ENCODE results near the gene UBAC2.
A peak's percentile ranks its signal among the peaks of the same experiment; 100 is the strongest.

UBAC2 gene

GRCh38 chr13:99165753-99166587, 34.7 kb upstream of the UBAC2 start:
- Mint-ChIP-seq H3K27ac (ENCODE audit: low read depth) (no peak overlapping the region), H3K4me3 (no peak overlapping the region), H3K4me1 (no peaks in the 10 kb centered on the region), H3K9me3 (no peaks in the 10 kb centered on the region), H3K36me3 (ENCODE audit: insufficient read depth) (no peaks in the 10 kb centered on the region), H3K27me3 (peaks cover 5% of the 10 kb centered on the region)
- ATAC-seq (replicated peaks; ENCODE audit: extremely low read depth, poor library complexity, severe bottlenecking) (no peak), DNase-seq (ENCODE audit: low spot score in 2 of 2) (no peak)

- ATAC-seq (replicated peaks; ENCODE audit: extremely low read depth, poor library complexity, severe bottlenecking) (no peak), DNase-seq (ENCODE audit: low spot score in 2 of 2) (no peak)
- H3K36me3 Mint-ChIP-seq (ENCODE audit: insufficient read depth): peaks cover 2% of the 10 kb centered on the region
- H3K27ac Mint-ChIP-seq (ENCODE audit: low read depth): no peak overlapping the region
- no peaks in the 10 kb centered on the region for H3K9me3 Mint-ChIP-seq
- peaks cover 15% of the 10 kb centered on the region for H3K4me1 Mint-ChIP-seq
- H3K4me3 Mint-ChIP-seq: no peak overlapping the region
- no peaks in the 10 kb centered on the region for H3K27me3 Mint-ChIP-seq
Observed at GRCh38 chr13:99172951-99173350, 27.7 kb upstream of the UBAC2 start.

DNA sequence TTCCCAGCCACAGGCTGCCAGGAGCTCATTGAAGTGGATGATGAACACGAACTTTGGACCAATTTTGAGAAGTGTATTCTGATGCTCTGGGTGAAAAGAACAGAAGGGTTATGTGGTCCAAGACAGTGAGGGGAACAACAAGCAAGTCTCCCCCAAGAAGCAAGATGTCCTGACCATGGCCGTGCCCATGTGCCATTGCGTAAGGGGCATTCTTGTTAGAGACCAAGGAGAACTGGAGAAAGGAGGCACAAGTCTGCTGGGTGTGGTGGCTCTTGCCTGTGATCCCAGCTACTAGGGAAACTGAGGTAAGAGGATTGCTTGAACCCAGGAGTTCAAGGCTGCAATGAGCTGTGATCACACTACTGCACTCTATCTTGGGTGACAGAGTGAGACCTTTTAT, 27.0 kb upstream of the UBAC2 start:
- peaks cover 22% of the 10 kb centered on the region for H3K4me1 Mint-ChIP-seq
- H3K9me3 Mint-ChIP-seq: no peaks in the 10 kb centered on the region
- H3K36me3 Mint-ChIP-seq (ENCODE audit: insufficient read depth): peaks cover 5% of the 10 kb centered on the region
- no peak overlapping the region for H3K4me3 Mint-ChIP-seq
- no peak overlapping the region for H3K27ac Mint-ChIP-seq (ENCODE audit: low read depth)
- H3K27me3 Mint-ChIP-seq: no peaks in the 10 kb centered on the region
- DNase-seq (ENCODE audit: low spot score in 2 of 2) (no peak), ATAC-seq (replicated peaks; ENCODE audit: extremely low read depth, poor library complexity, severe bottlenecking) (no peak)

GRCh38 chr13:99174533-99175100, 26.0 kb upstream of the UBAC2 start:
- Mint-ChIP-seq H3K4me3 (no peak overlapping the region), H3K4me1 (peaks cover 32% of the 10 kb centered on the region), H3K9me3 (no peaks in the 10 kb centered on the region), H3K27ac (ENCODE audit: low read depth) (no peak overlapping the region), H3K36me3 (ENCODE audit: insufficient read depth) (peaks cover 5% of the 10 kb centered on the region), H3K27me3 (no peaks in the 10 kb centered on the region)
- ATAC-seq (replicated peaks; ENCODE audit: extremely low read depth, poor library complexity, severe bottlenecking): no peak
- DNase-seq (ENCODE audit: low spot score in 2 of 2): no peak

DNA sequence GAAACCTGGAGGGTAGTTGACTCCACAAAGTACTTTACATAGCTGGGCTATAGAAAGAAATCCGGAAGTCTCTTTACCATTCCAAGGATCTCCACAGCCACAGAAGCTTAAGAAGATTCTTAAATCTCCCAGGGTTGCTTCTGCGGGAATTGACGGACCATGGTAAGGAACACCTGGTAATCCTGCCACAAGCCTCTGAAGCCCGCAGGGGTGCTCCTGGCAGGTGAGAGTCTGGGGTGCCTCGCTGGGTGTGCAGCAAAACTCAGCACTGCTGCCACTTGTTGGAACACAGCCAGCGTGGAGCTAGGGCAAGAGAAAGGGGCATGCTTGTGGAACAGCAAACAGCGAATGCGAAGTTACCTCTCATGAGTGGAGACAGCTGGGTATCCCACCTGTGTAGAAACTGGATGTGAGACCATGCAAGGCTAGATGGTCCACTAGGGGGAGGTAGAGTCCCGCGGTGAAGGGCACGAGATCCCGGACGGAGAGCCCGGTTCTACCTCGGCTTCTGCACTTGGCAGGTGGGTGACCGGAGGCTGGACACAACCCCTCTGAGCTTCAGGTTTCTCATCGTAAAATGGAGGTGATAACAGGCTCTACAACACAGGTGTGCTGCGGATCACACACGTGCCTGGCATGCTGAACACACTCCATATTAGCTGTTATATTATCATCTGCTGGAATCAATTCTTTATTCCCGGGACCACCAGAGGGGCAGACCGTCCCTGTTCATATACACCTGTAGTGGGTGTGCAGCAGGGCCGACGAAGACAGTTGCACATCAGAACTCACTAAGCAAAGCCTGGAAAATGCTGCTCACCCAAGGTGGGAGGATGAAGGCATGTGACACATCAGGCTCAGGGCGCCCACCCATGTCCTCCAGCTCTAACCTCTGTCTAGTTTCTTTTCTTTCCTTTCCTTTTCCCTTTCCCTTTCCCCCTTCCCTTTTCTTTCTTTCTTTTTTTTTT, 24.1 kb upstream of the UBAC2 start:
- ATAC-seq (replicated peaks; ENCODE audit: extremely low read depth, poor library complexity, severe bottlenecking) (peak; percentile 67), DNase-seq (ENCODE audit: low spot score in 2 of 2) (peak; percentile 67 to 73)
- Mint-ChIP-seq H3K9me3 (no peaks in the 10 kb centered on the region), H3K36me3 (ENCODE audit: insufficient read depth) (peaks cover 5% of the 10 kb centered on the region), H3K4me1 (peaks cover 44% of the 10 kb centered on the region), H3K4me3 (peak overlapping the region; percentile 69), H3K27me3 (no peaks in the 10 kb centered on the region), H3K27ac (ENCODE audit: low read depth) (peak overlapping the region; percentile 78)

GRCh38 chr13:99178636-99179035, 22.0 kb upstream of the UBAC2 start:
- Mint-ChIP-seq H3K27ac (ENCODE audit: low read depth) (peak overlapping the region; percentile 77), H3K4me1 (peaks cover 44% of the 10 kb centered on the region), H3K9me3 (no peaks in the 10 kb centered on the region), H3K4me3 (peak overlapping the region; percentile 48), H3K36me3 (ENCODE audit: insufficient read depth) (peaks cover 5% of the 10 kb centered on the region), H3K27me3 (no peaks in the 10 kb centered on the region)
- no peak for DNase-seq (ENCODE audit: low spot score in 2 of 2)
- ATAC-seq (replicated peaks; ENCODE audit: extremely low read depth, poor library complexity, severe bottlenecking): peak; percentile 58

GRCh38 chr13:99179460-99179859, 21.2 kb upstream of the UBAC2 start:
- DNase-seq (ENCODE audit: low spot score in 2 of 2): no peak
- ATAC-seq (replicated peaks; ENCODE audit: extremely low read depth, poor library complexity, severe bottlenecking): no peak
- Mint-ChIP-seq H3K27me3 (no peaks in the 10 kb centered on the region), H3K27ac (ENCODE audit: low read depth) (peak overlapping the region; percentile 77), H3K9me3 (no peaks in the 10 kb centered on the region), H3K36me3 (ENCODE audit: insufficient read depth) (peaks cover 5% of the 10 kb centered on the region), H3K4me1 (peaks cover 44% of the 10 kb centered on the region), H3K4me3 (peak overlapping the region; percentile 48)

GRCh38 chr13:99182439-99182838, 18.2 kb upstream of the UBAC2 start:
- Mint-ChIP-seq H3K27ac (ENCODE audit: low read depth) (no peak overlapping the region), H3K27me3 (no peaks in the 10 kb centered on the region), H3K4me1 (peaks cover 34% of the 10 kb centered on the region)

DNA sequence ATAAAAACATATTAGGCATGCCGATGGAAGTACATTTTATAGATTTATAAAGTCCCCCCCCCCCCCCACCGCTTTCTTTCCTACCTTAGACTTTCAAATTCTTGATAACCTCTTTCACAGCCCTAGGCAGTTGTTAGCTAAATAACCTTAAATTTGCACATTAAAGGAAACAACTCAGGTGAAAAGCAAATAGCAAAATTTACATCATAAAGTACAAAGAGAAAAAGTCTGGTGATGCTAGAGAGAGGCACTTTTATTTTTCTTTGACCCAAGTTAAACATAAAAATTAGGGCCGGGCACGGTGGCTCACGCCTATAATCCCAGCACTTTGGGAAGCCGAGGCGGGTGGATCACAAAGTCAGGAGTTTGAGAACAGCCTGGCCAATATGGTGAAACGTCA, 15.0 kb upstream of the UBAC2 start:
- Mint-ChIP-seq H3K4me3 (no peak overlapping the region), H3K27ac (ENCODE audit: low read depth) (no peak overlapping the region), H3K36me3 (ENCODE audit: insufficient read depth) (no peaks in the 10 kb centered on the region), H3K4me1 (peaks cover 4% of the 10 kb centered on the region), H3K9me3 (no peaks in the 10 kb centered on the region), H3K27me3 (no peaks in the 10 kb centered on the region)
- no peak for DNase-seq (ENCODE audit: low spot score in 2 of 2)
- no peak for ATAC-seq (replicated peaks; ENCODE audit: extremely low read depth, poor library complexity, severe bottlenecking)

More at GRCh38 chr13:99182439-99182838, 18.2 kb upstream of the UBAC2 start:
- H3K36me3 Mint-ChIP-seq (ENCODE audit: insufficient read depth): peaks cover 3% of the 10 kb centered on the region
- no peak for ATAC-seq (replicated peaks; ENCODE audit: extremely low read depth, poor library complexity, severe bottlenecking)
- no peaks in the 10 kb centered on the region for H3K9me3 Mint-ChIP-seq
- H3K4me3 Mint-ChIP-seq: no peak overlapping the region
- no peak for DNase-seq (ENCODE audit: low spot score in 2 of 2)

GRCh38 chr13:99190147-99190985, 10.3 kb upstream of the UBAC2 start:
- Mint-ChIP-seq H3K27ac (ENCODE audit: low read depth) (no peak overlapping the region), H3K9me3 (no peaks in the 10 kb centered on the region), H3K4me3 (no peak overlapping the region), H3K36me3 (ENCODE audit: insufficient read depth) (no peaks in the 10 kb centered on the region), H3K4me1 (peaks cover 5% of the 10 kb centered on the region), H3K27me3 (no peaks in the 10 kb centered on the region)
- DNase-seq (ENCODE audit: low spot score in 2 of 2) (no peak), ATAC-seq (replicated peaks; ENCODE audit: extremely low read depth, poor library complexity, severe bottlenecking) (no peak)

GRCh38 chr13:99191336-99191899, 9.2 kb upstream of the UBAC2 start:
- ATAC-seq (replicated peaks; ENCODE audit: extremely low read depth, poor library complexity, severe bottlenecking) (no peak), DNase-seq (ENCODE audit: low spot score in 2 of 2) (no peak)
- Mint-ChIP-seq H3K27ac (ENCODE audit: low read depth) (no peak overlapping the region), H3K4me1 (peaks cover 5% of the 10 kb centered on the region), H3K36me3 (ENCODE audit: insufficient read depth) (no peaks in the 10 kb centered on the region), H3K9me3 (no peaks in the 10 kb centered on the region), H3K4me3 (no peak overlapping the region), H3K27me3 (no peaks in the 10 kb centered on the region)
